EH (cell line): ENCODE results near the gene IDI1.
"Not testable (repeated sequence)": the region's sequence is repeated elsewhere in the genome, so short reads cannot be mapped to it uniquely, and the experiment has no call there.

Experiments used
- DNase-seq: peaks from one replicate; pipeline ENCODE4 v3.0.0-alpha.2; 2015; ENCODE audit warnings: low read depth

Gene IDI1

DNA sequence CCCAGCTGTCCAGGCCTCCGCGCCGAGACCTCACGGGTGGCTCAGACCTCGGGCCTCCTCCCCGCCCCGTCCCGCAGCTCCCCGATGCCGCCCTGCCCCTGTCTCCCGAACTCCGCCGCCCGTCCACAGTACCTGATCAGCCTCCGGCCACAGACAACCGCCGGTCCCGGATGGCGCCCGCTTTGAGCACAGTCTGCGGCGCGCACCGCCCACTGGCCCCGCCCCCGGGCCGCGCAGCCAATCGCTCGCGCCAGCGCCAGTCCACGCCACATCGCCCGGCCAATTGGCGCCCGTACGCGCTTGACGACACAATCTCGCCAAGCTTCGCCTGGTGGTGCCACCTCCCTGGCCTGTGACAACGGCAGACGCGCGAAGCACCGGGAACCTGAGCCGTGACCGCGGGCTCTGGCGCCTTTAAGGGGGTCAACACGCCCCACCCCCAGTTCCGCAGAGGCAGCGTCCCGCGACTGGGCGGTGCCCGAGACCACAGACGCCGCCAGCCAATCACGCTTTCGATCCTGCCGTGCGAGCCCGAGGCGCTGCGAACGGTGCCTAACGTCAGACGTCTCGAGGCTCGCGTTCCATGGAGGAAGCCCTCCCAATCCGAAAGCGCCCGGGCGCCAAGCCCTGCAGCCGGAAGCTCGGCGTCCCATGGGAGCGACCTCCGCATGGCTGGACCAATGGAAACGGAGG is at the start of gene IDI1:
IDI1 (minus strand) TSS at position 388 of the 693 bp plus-strand sequence; CDS start at position 272, 116 bp downstream.
- DNase-seq, result peak; percentile 99

DNA sequence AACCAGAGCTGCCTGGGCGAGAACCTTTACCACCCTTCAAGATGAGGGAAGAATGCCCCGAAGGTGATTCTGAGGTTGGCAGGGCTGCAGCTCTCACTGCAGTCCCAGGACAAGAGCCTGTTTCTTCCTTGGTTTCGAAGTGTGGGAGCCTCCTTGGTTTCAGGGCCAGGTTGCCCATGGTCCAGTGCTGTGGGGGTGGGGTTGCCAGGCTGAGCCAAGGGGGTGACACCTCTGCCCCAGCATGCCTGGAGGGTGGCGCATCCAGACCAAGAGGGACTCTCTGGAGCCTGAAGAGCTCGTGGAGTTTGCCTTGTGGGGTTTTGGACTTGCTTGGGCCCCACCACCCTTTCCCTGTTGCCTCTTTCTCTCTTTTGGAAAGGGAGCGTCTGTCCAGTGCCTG is 48.5 kb upstream of the IDI1 start:
- no peak for DNase-seq

DNA sequence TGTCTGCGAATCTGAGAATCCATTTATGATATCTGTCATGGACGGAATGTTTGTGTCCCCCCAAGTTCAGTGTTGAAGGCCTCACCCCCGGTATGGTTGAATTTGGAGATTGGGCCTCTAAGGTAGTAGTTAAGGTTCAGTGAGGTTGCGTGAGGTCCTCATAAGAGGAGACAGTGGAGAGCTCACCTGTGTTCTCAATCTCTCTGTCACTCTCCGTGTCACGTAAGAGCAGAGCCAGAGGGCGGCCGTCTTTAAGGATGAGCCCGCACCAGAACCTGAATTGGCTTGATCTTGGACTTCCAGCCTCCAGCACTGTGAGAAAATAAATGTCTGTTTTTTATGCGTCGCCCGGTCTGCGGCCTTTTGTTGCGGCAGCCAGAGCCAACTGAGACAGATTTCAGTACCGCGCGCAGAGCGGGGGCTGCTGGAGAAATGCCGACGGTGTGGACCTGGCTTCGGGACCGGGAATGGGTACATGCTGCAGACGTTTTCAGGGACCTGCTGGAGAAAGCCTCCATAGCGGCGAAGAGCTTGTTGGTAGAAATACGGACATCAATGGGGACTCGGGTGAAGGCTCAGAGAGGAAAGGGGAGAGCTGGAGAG is 47.5 kb upstream of the IDI1 start:
- DNase-seq, result no peak

DNA sequence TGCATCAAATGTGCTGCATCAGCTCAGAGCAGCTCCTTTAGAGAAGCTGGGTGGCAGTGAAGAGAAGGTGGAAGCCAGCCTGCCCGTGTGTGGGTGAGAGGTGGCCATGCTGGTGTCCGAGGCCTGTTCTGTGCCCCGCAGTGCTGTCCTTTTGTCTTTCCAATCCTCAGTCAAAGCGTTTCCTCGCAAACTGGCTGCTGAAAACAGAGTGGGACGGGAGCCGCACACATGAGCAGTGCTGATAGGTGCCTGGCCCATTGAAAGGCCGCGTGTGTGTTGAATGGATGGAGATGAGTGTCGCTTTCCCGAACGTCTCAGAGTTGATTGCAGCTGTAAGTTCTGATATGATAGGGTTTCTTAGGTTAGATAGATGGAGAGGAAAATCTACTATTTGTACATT is 46.6 kb upstream of the IDI1 start:
- DNase-seq, result no peak

DNA sequence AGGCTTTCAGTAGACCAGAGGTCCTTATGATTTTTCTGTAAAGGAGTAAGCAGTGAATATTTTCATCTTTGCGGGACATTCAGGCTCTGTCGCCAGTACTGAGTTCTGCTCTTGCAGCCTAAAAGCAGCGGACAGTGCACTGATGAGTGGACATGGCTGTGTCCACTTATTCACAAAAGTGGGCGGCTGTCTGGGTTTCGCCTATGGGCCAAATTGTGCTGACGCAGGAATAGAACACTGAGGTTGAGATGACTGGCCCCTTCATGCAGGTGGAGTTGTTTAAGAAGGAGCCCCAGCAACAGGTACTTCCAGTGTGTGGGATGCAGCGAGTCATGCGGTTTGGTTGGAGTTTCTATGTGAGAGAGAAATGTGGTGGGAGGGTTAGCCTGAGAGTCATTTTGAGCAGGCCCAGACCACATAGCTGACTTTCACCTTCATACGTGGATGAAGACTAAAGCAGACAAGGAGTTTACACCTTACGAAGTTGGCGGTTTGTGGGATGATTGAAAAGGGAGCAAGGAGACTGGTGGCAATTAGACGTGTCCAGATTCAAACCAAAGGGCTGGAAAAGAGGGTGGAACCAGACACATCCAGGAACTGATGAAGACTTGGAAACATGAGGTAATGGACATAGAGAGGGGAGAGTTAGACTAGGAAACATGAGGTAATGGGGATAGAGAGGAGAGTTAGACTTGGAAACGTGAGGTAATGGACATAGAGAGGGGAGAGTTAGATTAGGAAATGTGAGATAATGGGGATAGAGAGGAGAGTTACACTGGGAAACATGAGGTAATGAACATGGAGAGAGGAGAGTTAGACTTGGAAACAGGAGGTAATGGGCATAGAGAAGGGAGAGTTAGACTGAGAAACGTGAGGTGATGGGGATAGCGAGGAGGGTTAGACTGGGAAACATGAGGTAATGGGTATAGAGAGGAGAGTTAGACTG is 45.5 kb upstream of the IDI1 start:
- DNase-seq, result no peak

DNA sequence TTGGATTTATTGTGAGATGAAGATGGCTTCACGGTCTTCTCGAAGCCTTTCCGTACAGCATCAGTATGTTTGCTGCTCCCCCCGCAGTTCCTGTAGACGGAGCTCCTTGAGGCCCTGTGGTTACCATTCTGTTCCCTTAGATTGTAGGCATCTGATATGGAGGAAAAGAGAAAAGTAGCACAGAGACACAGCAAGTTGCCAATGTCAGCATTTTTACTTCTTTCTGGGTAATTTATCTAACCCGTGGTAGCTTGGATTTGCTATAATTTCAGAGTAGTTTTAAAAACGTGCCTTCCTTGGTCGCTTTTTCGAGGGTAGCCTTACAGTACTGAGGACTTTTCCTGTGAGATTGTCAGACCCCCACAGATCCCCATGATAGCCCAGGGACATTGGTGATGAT is 44.8 kb upstream of the IDI1 start:
- DNase-seq, result no peak

DNA sequence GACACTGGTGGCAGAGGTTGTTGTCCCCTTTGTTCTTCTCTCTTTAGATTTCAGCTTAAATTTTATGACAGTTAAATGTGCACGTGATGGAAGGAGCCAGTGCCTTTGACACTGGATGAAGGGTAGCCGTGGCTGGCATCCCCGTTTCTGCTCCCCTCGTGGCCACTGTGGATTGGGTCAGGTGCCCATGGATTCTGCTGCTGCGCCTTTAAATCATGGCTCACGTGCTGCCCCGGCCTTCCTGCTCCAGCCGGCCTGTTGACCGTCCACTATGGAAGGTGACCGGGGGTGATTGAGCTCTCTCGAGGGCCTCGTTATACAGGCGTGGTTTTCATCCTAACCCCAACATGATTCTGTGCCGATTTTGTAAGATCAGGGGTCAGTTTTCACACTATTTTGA is 41.8 kb upstream of the IDI1 start:
- no peak for DNase-seq

DNA sequence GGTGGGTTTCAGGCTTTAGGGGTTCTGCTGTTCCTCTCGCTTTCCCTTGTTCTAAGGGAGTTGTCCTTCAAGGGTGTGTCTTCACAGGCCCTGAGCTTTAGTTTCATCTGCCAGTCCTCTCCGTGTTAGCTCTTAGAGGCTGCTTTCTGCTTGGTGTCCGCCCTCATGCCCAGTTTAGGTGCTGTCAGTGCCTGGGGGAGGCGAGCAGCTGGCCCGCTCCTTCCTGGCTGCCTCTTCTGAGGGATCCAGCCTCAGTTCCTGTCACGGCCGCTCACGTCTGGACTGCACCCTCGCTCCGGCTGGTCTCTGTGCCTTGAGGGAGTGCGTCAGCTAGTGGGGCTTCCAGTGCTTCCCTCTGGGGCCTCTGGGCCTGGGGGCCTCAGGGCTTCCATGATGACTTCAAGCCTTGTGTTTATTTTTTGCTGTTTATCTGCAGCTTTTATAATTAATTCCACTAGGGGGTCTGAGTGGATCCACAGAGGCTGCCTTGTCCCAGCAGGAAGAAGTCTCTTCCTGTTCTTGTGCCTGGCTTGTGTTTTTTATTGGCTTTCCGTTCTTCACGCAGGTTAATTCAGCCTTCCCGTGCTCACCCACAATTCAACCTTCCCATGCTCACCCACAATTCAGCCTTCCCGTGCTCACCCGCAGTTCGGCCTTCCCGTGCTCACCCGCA is 40.2 kb upstream of the IDI1 start:
- DNase-seq, result no peak

DNA sequence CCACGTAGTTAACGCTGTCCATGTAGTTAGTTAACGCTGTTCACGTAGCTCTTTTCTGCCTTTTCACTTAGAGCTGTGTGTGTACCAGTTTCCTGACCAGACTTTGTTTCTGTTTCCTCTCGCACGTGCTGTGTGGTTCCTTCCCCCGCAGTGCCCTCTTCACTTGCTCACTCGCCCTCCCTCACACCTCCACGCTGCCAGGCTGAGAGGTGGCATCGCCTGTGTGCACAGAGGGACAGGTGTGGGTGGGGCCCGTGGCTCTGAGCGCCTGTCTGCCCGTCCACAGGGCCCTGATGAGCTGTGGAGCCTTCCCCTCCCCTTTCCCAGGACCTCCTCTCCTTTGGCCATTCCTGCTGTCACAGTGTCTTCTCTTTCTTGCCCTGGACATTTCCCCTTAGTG is 37.9 kb upstream of the IDI1 start:
- DNase-seq, result no peak

DNA sequence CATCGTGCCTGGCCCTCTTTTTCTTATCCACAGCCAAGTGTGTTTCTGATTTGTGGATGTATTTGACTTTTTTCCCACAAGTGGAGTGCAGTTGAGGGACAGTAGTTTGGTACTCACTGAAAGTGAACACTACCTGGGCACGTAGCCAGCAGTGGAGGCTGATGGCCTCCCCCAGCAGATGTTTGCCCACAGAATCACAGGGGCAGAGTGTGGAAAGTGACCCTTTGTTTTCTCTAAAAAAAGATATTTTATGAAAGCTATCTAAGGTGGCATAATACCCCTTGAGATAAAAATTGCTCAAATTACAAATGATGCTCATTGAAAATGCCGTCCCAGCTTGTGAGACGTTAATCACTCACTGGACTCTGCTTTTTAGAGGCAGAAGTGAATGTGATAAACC is 36.3 kb upstream of the IDI1 start:
- DNase-seq, result no peak

DNA sequence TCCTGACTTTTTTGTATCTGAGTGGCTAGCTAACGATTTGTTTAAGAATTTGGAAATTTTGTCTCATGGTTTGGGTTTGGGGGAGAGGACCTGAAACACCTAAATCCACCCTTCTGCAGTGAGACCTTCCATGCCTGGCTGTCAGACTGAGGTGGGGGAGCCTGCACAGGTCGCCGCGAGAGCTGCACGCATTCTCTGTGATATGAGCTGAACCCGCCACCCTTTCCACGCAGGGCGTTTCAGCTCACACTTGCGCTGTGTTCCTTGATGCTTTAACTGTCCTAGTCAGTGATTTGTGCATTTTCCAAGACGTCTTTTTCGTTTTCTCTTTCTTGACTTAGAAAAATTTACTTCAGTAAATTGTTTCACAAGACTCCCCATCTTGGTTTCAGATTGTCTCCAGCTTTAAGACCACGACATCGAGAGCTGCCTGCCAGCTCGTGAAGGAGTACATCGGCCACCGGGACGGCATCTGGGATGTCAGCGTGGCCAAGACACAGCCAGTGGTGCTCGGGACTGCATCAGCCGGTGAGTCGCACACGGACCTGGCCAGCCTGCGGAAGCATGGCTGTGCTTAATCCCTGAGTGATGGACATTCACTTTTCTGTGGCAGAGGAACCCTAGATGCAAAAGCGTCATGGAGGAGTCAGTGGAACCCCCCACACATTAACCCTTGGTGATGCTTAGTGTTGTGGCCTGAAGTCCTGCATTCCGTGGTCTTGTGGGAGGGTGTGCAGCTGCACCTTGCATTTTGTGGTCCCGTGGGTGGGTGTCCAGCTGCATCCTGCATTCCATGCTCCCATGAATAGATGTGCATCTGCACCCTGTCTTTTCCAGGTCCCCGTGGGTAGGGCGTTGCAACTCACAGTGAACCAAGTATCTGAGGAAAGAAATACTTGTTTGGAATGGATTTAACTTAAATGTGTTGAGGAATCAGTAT is 35.4 kb upstream of the IDI1 start:
- DNase-seq, result no peak

DNA sequence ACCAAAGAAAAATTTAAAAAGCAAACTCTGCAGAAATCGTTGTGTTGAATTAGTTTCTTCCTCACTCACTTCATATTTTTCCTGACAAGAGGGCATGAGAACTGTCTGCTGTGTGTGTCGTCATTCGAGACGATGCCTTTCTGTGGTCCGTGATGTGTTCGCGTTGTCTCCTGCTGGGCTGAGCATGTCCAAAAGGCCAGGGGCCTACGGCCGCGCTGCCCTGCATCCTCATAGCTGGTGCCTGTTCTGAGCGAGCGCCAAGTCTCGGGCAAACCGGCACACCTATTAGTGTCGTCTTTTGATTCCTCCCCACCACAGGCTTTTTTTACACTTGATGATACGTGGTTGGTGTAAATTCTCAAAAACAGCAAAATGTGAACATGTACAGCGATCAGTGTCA is 34.7 kb upstream of the IDI1 start:
- DNase-seq, result no peak

DNA sequence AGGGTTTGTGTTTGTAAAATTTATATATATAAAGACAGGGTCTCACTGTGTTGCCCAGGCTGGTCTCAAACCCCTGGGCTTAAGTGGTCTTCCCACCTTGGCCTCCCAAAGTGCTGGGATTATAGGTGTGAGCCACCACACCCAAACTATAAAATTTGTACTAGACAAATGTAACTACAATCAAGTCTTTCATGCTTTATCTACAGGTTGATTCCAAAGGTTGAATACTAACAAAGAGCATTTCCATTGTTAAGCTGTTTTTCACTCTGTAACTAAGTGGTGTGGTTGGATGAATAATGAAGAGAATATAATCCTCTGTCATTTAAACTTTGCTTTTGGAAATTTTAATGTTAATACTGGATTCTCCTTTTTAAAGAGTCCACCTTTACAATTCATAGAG is 29.7 kb upstream of the IDI1 start:
- DNase-seq, result no peak

DNA sequence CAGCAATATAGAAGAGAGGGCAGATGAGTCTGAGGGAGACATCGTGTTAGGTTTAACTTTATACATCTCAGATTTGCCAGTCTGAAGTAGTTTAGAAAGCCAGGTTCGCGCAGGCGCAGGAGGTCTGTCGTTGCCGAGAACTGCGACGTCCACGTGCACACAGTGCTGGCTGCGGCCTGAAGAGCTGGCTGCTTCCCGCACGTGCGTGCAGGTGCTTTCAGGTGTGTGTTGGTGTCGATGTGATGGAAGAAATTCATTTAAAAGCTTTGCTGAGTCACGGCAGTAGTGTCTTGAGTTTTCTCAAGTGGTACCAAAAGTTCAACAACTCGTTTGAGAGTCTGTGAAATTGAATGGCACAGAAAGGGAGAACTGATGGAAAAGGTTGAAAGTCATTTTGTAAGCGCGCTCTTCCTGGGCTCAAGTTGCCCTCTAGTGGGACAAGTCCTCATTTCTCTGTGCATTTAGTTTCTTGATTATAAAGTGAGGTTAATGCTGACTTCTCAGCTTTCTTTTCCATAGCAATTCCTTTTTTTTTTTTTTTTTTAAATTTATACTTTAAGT is 25.9 kb upstream of the IDI1 start:
- DNase-seq, result peak; percentile 14

DNA sequence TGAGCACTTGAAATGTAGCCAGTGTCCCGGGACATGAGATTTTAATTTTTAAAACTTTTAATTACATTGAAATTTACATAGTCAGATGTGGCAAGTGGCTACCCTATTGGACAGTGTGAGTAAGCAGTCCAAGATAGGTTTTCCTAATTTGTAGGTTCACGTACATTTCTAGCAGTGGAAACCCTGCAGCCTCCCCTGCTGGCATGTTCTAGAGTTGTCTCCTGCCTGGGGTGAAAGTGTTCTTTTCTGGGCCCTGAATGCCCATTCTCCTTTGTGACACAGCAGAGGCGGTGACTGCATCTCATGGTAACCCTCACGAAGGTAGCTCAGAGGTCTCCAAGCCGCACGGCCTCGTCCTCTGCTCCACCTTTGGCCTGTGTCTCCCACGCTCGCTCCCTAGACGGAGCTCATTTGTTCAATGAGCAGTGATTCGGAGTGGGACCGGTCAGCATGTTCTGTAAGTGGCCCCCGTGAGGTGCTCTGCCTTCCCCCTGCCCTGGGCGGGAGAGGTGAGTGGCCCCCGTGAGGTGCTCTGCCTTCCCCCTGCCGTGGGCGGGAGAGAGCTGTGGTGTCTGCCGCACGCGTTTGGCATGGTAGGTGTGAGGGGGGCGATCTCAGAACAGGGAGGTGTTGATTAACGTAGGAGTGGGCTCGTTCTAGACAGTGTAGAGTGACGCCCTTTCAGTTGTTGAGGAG is 25.3 kb upstream of the IDI1 start:
- DNase-seq, result no peak

DNA sequence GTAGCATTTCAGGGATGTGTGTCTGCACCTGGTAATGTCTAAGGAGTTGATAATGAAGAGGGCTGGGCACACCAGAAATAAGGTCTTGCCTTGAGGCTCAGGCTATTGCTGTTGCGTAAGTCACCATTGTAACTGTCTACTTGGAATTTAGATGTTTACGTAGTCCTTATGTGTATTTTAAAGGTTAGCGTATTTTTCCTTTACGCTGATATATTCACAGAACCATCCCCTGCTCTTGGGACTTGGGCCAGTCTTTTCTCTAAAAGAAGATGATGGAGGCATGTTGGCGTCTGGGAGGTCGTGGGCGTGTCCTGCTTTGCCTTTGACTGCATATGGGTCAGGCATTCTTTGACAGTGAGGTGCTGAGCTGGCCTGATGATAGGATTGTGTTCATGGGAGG is 22.0 kb upstream of the IDI1 start:
- peak; percentile 9 for DNase-seq

DNA sequence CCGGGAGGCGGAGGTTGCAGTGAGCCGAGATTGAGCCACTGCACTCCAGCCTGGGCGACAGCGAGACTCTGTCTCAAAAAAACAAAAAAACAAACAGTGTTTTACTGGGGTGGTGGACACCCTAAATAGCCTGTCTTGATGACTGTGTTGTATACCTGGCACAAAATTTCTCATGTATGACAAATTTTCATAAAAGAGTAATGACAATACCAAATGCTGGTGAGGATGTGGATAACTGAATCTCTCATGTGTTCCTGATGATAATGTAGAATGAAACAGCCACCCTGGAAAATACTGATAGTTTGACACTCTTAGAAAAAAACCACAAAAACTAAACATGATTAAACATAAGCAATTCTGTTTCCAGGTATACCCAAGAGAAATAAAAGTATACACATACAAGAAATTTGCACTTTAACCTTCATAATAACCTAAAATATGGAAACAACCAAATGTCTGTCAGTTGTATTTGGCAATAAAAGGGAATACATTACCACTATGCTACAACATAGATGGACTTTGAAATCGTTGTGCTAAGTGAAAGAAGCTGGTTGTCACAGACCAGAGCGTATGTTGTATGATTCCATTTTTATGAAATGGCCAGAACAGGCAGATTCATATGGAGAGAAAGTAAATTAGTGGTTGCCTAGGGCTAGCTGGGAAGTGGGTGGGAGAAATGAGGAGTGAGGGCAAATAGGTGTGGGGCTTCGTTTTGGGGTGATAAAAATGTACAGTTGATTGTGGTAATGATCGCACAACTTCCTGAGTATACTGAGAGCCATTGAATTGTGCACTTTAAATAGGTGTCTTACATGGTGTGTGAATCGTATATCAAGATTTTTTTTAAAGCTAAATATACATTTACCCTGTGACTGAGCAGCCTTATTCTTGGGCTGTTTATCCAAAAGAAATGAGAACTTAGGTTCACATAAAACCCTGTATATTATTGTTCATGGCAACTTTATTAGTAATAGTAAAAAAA is 19.8 kb upstream of the IDI1 start:
- DNase-seq, result no peak

DNA sequence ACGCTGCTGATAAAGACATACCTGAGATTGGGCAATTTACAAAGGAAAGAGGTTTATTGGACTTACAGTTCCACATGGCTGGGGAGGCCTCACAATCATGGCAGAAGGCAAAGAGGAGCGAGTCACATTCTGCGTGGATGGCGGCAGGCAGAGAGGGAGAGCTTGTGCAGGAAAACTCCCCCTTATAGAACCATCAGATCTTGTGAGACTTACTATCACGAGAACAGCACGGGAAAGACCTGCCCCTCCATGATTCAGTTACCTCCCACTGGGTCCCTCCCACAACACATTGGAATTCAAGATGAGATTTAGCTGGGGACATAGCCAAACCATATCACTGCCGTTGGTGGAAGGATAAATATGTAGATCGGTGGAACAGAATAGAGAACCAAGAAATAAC is 17.8 kb upstream of the IDI1 start:
- DNase-seq, result not testable (repeated sequence)

DNA sequence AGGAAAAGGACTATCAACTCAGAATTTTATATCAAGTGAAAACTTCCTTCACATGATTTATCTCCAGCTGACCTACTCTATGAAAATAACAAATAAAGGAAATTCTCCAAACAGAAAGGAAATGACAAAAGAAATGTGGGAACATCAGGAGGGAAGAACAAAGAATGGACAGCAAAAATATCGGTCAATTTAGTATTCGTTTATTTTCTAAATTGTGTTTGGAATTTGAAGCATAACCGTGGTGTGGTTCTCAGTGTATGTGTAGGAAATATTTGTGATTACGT is 16.0 kb upstream of the IDI1 start:
- DNase-seq, result no peak
